GM12873 (cell line): Measurements from ENCODE around the gene ANKLE1.

Experiments
- TF ChIP-seq, protein P1 (sequence below): IDR thresholded peaks from 2 replicates; pipeline ENCODE4 v1.5.1; 2012; ENCODE audit warnings: low read depth, mild to moderate bottlenecking, moderate library complexity, low read length, control low read depth; ENCODE audit not compliant: insufficient read depth; ENCODE audit errors: missing control alignments

The ANKLE1 gene

DNA sequence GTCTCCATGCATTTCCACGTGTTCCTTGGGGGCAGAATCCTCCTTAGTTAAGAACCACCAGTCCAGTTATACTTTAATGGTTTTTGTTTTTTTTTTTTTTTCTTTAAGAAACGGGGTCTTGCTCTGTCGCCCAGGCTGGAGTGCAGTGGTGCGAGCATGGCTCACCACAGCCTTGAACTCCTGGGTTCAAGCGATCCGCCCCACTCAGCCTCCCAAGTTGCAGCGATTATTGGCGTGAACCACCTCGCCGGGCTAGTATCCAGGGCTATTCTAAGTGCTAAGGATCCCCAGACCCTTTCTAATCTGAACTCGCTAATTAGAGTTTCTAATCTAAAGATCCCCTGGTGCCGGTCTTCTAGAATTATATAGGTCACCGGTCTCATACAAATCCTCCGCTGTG lies 11.9 kb downstream of the ANKLE1 start:
- TF ChIP-seq, protein P1, sequence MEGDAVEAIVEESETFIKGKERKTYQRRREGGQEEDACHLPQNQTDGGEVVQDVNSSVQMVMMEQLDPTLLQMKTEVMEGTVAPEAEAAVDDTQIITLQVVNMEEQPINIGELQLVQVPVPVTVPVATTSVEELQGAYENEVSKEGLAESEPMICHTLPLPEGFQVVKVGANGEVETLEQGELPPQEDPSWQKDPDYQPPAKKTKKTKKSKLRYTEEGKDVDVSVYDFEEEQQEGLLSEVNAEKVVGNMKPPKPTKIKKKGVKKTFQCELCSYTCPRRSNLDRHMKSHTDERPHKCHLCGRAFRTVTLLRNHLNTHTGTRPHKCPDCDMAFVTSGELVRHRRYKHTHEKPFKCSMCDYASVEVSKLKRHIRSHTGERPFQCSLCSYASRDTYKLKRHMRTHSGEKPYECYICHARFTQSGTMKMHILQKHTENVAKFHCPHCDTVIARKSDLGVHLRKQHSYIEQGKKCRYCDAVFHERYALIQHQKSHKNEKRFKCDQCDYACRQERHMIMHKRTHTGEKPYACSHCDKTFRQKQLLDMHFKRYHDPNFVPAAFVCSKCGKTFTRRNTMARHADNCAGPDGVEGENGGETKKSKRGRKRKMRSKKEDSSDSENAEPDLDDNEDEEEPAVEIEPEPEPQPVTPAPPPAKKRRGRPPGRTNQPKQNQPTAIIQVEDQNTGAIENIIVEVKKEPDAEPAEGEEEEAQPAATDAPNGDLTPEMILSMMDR: no peak

DNA sequence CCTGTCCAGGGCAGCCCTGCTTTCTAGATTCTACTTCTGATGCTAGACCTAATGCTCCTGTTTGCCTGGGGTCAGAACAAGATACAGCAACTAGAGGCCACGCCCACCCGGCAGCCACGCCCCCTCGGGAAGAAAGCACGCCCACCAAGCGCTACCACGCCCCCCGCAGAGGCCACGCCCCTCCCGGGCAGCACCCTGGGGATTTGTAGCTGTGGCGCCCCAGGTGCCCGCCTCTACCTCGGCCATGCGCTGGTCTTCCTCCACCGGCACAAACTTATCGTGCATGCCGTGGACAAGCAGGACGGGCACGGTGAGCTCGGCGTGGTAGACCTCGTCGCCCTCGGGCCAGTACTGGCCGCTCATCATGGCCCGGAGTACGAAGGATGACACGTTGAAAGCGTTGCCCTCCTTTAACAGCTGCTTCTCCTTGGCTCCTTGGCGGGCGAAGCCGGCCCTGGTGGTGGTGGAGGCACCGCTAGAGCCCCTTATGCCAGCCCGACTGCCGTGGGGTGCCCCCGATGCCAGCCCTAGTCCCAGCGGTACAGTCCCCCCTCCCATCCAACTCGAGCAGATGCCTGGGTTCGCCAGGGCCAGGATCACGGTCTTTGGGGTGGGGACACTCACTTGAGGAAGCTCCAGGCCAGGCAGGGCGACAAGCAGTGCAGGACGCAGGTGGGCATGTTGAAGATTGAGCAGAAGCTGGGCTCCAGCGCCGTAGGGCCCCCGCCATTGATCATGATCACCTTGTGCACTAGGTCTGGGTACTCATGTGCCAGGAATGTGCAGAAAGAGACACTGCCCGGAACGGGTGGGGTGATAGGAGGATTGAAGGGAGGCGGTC lies 12.6 kb downstream of the ANKLE1 start:
- TF ChIP-seq, protein P1: no peak

DNA sequence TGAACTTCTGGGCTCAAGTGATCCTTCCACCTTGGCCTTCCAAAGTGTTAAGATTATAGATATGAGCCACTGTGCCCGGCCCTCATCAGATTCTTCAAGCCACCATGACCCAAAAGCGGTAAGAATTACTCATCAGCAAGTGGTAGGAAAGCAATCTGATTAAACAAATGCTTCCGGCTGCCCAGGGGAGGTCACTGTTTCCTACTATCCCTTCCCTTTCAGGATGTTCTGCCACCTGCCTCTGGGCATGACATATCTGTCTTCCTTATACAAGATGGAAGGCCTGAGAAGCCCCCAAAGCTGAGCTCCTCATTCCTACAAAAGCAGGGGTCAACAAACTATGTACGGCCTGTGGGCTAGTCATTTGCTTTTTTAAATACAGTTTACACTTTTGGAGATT lies 14.6 kb downstream of the ANKLE1 start:
- TF ChIP-seq, protein P1: no peak

DNA sequence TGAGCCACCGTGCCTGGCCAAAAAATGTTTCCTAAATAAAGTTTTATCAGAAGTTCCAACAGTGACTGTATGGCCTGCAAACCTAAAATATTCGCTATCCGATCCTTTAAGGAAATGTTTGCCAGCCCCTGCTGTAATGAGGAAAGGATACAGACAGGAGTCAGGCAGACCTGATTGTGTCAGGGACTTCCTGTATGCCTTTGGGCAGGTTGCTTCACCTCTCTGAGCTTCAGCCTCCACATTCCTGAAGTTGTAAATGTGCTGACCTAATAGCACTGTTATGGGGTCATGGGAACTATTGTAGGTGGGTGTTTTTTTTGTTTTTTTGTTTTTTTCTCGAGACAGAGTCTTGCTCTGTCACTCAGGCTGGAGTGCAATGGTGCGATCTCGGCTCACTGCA lies 15.3 kb downstream of the ANKLE1 start:
- TF ChIP-seq, protein P1: no peak

DNA sequence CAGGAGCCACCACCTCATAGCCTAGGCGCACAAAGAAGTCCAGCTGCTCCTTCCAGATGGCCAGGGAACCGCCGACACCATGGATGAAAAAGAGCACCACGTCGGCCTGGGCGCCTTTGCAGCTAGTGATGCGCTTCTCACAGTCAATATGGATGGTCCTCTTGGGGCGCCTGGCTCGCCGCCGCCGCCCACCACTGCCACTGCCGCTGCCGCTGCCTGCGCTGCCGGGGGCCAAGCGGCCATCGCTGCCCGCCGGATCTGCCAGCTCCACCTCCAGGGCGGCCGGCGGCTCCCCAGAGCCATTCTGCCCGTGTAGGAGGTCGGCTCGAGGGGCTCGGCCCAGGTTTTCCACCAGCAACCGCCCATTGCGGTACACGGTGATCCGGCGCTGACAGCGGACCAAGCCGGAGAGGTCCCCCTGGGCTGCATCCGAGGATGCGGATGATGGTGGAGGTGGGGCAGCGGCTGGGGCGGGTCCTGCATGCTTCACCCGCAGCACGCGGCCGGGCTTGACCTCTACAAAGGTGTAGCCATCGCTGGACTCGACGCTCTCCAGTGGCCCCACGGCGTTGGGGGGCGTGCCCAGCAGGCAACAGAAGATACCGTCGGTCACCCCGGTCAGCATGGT lies 19.4 kb downstream of the ANKLE1 start:
- TF ChIP-seq, protein P1: no peak

DNA sequence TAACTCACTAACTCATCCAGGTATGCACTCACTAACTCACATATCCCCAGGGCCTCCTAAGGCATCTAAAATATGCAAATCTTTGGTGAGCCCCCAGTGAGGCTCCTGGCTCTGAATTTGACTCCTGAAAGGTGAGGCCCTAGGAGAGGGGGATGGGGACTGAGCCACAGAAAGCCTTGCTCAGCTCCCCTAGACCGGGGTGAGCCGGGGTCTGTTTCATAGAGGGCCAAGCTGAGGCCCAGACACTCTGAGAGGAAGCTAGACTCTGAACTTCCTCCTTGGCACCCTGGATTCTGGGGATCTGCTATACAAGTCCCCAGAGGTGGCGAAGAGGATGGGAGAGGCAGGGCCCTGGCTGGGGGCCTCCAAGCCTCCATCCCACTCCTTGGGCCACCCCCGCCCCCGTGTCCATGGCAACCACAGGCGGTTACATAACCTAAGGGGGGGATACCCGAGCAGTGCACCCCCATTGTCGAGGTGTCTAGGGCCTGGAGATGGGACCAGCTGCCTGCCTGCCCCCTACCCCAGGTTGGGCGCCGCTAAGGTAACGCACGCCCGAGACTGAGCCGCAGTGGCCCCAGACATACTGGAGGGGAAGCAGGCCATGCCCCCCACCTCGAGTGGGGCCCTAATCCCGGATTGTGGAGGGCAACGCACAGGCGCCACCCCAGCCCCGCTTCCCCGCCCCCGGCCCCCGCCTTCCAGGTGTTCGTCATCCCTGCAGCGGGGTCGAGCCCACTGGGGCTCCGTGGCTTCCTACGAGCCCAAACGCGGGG lies 20.9 kb downstream of the ANKLE1 start:
- TF ChIP-seq, protein P1: no peak
